Kidney epithelial cell (primary cell): ENCODE results near the gene WSB2. TPM values are rescaled to one million over a fixed set of nuclear protein-coding genes. Genes with fewer than 3 reads are reported as not detected.

Experiments
- DNase-seq: peaks from one replicate; pipeline ENCODE4 v3.0.0-alpha.2; 2010; ENCODE audit warnings: low read depth
- H3K27me3 ChIP-seq: 2 replicates; pipeline ENCODE4 v1.6.0; 2011; ENCODE audit warnings: low read length; ENCODE audit not compliant: control insufficient read depth, insufficient read depth
- H3K36me3 ChIP-seq: 2 replicates; pipeline ENCODE4 v1.5.1; 2011; ENCODE audit warnings: low read length; ENCODE audit not compliant: control insufficient read depth, insufficient read depth
- H3K4me3 ChIP-seq: 2 replicates; pipeline ENCODE4 v1.5.1; 2011; ENCODE audit warnings: low read depth, mild to moderate bottlenecking, control low read depth, low read length
- total RNA-seq: library from RNA; depleted of rRNA; stranded (reverse); fragments of >200 nt; gene quantifications from 2 replicates; pipeline ENCODE4 v1.2.3, GENCODE V29; 2015
- TF ChIP-seq, protein P1 (sequence below): IDR thresholded peaks from 2 replicates; pipeline ENCODE4 v1.5.1; 2011; ENCODE audit warnings: mild to moderate bottlenecking, moderate library complexity, low read length, control low read depth, inconsistent platforms; ENCODE audit not compliant: insufficient read depth, poor library complexity, severe bottlenecking

Gene WSB2
- total RNA-seq: 81.1 and 92.6 TPM in 2 replicates

DNA sequence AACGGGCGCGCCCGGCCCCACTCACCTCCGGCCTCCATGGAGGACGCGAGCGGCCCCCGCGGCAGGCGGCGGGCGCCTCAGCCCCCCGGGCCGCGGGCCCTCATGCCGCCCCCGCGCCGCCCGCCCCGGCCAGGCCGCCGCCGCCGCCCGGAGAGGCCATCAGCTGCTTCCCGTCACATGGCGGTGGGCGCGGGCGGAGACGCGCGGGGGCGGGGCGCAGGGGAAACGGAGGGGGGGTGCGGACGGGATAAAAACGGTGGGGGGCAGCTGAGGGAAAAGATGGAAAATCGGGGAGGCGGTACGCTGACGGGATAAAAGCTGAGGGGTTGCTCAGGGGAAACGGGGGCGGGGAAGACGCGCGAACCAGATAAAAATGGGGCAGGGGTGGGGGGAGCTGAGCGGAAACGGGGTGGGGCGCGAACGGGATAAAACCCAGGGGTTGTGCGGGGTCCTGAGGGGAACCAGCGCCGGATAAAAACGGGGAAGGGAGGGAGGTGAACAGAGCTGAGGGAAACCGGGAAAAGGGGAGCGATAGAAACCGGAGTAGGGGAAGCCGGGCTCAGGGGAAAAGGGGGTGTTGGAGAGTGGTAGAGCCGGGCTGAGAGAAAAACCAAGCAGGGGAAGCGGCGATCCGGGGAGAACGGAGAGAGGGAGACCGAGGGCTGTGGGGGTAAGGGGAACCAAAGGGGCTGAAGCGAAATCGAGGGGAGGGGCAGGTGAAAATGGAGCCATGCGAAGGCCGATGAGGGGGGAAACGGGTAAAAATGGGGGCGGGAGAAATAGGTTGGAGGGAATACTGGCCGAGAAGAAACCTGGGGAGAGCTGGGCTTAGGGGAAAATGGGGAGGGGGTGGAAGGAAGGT is at the start of gene WSB2:
WSB2 (minus strand) TSS at position 169 of the 862 bp plus-strand sequence; CDS start at position 38, 131 bp downstream.
- H3K27me3 ChIP-seq: no peaks in the 10 kb centered on the region
- H3K36me3 ChIP-seq: no peaks in the 10 kb centered on the region
- H3K4me3 ChIP-seq: peak within 1 kb of the TSS; percentile 73
- TF ChIP-seq, protein P1, sequence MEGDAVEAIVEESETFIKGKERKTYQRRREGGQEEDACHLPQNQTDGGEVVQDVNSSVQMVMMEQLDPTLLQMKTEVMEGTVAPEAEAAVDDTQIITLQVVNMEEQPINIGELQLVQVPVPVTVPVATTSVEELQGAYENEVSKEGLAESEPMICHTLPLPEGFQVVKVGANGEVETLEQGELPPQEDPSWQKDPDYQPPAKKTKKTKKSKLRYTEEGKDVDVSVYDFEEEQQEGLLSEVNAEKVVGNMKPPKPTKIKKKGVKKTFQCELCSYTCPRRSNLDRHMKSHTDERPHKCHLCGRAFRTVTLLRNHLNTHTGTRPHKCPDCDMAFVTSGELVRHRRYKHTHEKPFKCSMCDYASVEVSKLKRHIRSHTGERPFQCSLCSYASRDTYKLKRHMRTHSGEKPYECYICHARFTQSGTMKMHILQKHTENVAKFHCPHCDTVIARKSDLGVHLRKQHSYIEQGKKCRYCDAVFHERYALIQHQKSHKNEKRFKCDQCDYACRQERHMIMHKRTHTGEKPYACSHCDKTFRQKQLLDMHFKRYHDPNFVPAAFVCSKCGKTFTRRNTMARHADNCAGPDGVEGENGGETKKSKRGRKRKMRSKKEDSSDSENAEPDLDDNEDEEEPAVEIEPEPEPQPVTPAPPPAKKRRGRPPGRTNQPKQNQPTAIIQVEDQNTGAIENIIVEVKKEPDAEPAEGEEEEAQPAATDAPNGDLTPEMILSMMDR: no peak
- DNase-seq: no peak

GRCh38 chr12:118109088-118109487 is 48.1 kb upstream of the WSB2 start:
- no peak overlapping the region for H3K4me3 ChIP-seq
- no peaks in the 10 kb centered on the region for H3K27me3 ChIP-seq
- no peaks in the 10 kb centered on the region for H3K36me3 ChIP-seq
- no peak for DNase-seq
- TF ChIP-seq, protein P1: no peak

DNA sequence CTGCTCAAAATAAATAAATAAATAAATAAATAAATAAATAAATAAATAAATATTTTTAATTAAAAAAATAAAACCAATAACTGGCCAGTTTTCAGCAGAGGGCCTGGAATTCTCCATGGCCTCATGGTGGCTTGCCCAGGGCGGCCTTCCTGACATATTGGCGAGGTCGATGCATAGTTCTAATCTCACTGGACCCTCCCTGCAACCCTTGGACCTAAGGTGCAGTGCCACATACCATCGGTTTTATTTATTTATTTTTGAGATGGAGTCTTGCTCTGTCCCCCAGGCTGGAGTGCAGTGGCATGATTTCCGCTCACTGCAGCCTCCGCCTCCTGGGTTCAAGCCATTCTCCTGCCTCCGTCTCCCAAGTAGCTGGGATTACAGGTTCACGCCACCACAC is 46.7 kb upstream of the WSB2 start:
- Histone ChIP-seq H3K4me3 (no peak overlapping the region), H3K27me3 (no peaks in the 10 kb centered on the region)
- TF ChIP-seq, protein P1: no peak

GRCh38 chr12:118107011-118107410 is 46.0 kb upstream of the WSB2 start:
- TF ChIP-seq, protein P1: no peak
- Histone ChIP-seq H3K4me3 (no peak overlapping the region), H3K36me3 (no peaks in the 10 kb centered on the region), H3K27me3 (no peaks in the 10 kb centered on the region)
- DNase-seq: no peak

More for the DNA sequence above, 46.7 kb upstream of the WSB2 start:
- no peaks in the 10 kb centered on the region for H3K36me3 ChIP-seq
- DNase-seq: no peak

DNA sequence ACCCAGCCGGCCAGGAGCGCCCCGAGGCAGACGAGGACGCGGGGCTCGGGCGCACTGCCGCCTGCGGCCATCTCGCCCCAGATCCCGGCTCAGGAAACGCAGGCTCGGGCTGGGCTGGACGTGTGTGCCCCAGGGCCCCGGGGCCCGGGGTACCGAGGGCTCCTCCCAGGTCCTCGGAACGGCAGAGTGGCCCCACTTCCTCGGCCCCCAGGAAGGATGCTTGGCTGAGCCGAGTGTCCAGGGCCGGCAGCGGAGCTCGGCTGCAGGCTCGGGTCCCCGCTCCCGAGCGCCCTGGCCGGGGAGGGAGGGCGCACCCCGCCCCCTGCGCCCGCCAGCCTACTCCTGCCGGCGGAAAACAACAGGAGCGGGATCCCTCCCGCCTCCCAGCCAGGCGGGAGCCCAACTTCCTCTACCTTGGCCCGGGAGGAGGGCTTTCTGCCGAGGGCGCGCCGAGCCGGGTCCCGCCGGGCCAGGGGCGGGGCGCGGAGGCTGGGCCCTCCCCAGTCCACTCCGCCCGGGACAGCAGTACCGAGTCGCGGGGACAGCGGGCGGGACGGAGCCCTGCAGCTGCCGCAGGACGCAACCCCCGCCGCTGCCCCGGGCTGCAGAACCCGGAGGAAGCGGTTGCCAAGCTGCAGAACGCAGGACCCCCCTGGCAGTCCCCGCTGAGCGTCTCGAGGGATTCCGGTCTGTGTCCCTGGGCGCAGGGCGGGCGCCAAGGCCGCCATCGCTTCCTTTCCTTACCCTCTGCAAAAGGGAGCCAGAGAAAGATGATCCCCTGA is 42.8 kb upstream of the WSB2 start, which contains the start of gene VSIG10:
VSIG10 (minus strand) TSS at position 411 of the 782 bp plus-strand sequence; CDS start at position 71, 340 bp downstream.
- DNase-seq: no peak
- Histone ChIP-seq H3K27me3 (no peaks in the 10 kb centered on the region), H3K4me3 (peak within 1 kb of the TSS; percentile 67), H3K36me3 (no peaks in the 10 kb centered on the region)
- TF ChIP-seq, protein P1: no peak
